Right lobe of liver (tissue), 4 donors: Measurements from ENCODE around the gene LRCH1.

Source experiments
- CTCF ChIP-seq, 4 donors: fragments of 200-600 bp in 3 of 4; fragments of 450-650 bp in 1 of 4; IDR thresholded peaks; one replicate each; pipeline versions ENCODE4 v1.5.1 to v1.8.0; 2016 to 2022; ENCODE audit warnings: antibody characterized with exemption in 4 of 4, mild to moderate bottlenecking in 2 of 4
- POLR2A ChIP-seq: fragments of 450-650 bp; IDR thresholded peaks from one replicate; pipeline ENCODE4 v1.6.1; 2017; ENCODE audit warnings: antibody characterized with exemption, mild to moderate bottlenecking
- donor health status: DM: no; HTN: no; CAD: no.
- donor health status: DM: no; HTN: no; CAD: no.
- donor health status: DM: no; HTN: yes; CAD: no.

DNA sequence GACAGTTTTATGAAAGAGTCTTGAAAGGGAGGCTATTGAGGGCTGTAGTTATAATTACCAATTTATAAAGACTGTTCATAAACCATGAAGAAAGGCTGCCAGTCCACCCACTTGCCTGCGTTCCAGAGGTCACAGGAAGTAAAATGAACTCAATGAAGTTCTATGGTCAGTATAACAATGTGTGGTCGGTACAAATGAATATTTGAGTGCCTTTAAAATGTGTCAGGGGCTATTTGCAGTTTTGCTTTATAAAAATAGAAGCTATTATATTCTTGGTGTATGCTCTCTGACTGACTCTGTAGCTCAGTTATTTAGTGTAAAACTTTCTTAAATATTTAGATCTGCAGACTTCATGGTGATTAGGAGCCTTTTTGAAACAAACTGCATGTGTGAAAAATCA, 197.0 kb downstream of the LRCH1 start:
- no peak for TF ChIP-seq CTCF (IDR thresholded peaks at IDR 0.05)
- no peak for TF ChIP-seq POLR2A
